ENCODE results near the gene MCC. TPM values are rescaled to one million over a fixed set of nuclear protein-coding genes. Genes with fewer than 3 reads are reported as not detected.

MCC gene
- total RNA-seq, 4 donors from 2014 or later: 1.2 to 133 (median 8.5) TPM

- Histone ChIP-seq H3K4me3 (no peak overlapping the region), H3K36me3 (no peaks in the 10 kb centered on the region), H3K4me1 (no peaks in the 10 kb centered on the region), H3K27ac (no peak overlapping the region), H3K9me3 (no peaks in the 10 kb centered on the region), H3K27me3 (no peaks in the 10 kb centered on the region)
- TF ChIP-seq POLR2A (IDR thresholded peaks at IDR 0.05) (no peak), CTCF (IDR thresholded peaks at IDR 0.05) (no peak)
- no peak for DNase-seq
These were observed 220.0 kb downstream of the MCC start for GRCh38 chr5:113268232-113268631.

- TF ChIP-seq POLR2A (IDR thresholded peaks at IDR 0.05) (no peak), CTCF (IDR thresholded peaks at IDR 0.05) (no peak)
- Histone ChIP-seq H3K4me3 (no peak overlapping the region), H3K36me3 (no peaks in the 10 kb centered on the region), H3K27ac (no peak overlapping the region), H3K4me1 (no peaks in the 10 kb centered on the region), H3K27me3 (no peaks in the 10 kb centered on the region), H3K9me3 (no peaks in the 10 kb centered on the region)
- no peak for DNase-seq
These were observed 220.8 kb downstream of the MCC start for GRCh38 chr5:113267361-113267900.

GRCh38 chr5:113266913-113267227, 221.4 kb downstream of the MCC start:
- Histone ChIP-seq H3K9me3 (no peaks in the 10 kb centered on the region), H3K36me3 (no peaks in the 10 kb centered on the region), H3K4me3 (no peak overlapping the region), H3K27ac (no peak overlapping the region), H3K4me1 (no peaks in the 10 kb centered on the region), H3K27me3 (no peaks in the 10 kb centered on the region)
- no peak for DNase-seq
- TF ChIP-seq POLR2A (IDR thresholded peaks at IDR 0.05): no peak
- TF ChIP-seq CTCF (IDR thresholded peaks at IDR 0.05): no peak

DNA sequence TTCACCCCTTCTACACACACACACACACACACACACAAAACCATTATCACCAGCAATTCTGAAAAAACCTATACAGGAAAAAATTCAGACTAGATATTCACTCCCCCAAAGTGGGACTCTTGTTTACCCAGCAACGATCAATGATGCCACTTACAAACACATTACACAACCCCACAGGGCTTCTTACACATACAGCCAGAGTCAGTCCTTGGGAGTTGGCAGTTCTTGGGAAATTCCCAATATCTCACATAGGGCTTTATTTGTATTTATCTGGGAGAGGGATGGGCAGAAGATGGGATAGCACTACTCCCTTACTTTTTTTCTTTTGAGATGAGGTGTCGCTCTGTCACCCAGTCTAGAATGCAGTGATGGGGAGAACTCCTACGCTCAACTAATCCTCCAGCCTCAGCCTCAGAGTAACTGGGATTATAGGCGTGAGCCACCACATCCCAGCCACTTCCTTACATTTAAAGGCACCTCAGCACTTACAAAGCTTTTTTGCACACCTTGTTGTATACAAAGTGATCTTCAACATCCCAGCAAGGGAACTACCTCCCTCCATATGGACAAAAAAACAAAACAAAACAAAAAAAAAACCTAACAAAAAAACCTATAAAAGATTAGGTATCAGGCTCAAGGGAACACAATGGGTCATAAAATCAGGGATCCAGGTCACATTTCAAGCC, 221.9 kb downstream of the MCC start:
- no peaks in the 10 kb centered on the region for H3K9me3 ChIP-seq
- no peak overlapping the region for H3K4me3 ChIP-seq
- TF ChIP-seq CTCF (IDR thresholded peaks at IDR 0.05): no peak
- TF ChIP-seq POLR2A (IDR thresholded peaks at IDR 0.05): no peak
- no peaks in the 10 kb centered on the region for H3K4me1 ChIP-seq
- H3K27ac ChIP-seq: no peak overlapping the region
- H3K27me3 ChIP-seq: no peaks in the 10 kb centered on the region
- H3K36me3 ChIP-seq: no peaks in the 10 kb centered on the region
- DNase-seq: no peak

GRCh38 chr5:113265190-113265589, 223.1 kb downstream of the MCC start:
- no peak for DNase-seq
- Histone ChIP-seq H3K4me3 (no peak overlapping the region), H3K27me3 (no peaks in the 10 kb centered on the region), H3K27ac (no peak overlapping the region), H3K9me3 (no peaks in the 10 kb centered on the region), H3K4me1 (no peaks in the 10 kb centered on the region), H3K36me3 (no peaks in the 10 kb centered on the region)
- TF ChIP-seq POLR2A (IDR thresholded peaks at IDR 0.05) (no peak), CTCF (IDR thresholded peaks at IDR 0.05) (no peak)
